ENCODE results near the gene BSG.

BSG gene

DNA sequence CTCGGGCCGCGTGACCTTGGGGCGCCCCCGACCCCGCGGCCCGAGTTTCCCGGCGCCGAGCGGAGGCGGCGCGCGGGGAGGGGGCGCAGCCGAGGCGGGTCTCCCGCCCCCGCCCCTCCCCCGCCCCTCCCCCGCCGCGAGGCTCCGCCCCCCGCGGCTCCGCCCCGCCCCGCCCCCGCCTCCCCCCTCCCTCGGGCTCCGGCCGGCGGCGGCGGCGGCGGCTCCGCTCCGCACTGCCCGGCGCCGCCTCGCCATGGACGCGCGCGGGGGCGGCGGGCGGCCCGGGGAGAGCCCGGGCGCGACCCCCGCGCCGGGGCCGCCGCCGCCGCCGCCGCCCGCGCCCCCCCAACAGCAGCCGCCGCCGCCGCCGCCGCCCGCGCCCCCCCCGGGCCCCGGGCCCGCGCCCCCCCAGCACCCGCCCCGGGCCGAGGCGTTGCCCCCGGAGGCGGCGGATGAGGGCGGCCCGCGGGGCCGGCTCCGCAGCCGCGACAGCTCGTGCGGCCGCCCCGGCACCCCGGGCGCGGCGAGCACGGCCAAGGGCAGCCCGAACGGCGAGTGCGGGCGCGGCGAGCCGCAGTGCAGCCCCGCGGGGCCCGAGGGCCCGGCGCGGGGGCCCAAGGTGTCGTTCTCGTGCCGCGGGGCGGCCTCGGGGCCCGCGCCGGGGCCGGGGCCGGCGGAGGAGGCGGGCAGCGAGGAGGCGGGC lies 17.4 kb downstream of the BSG start, which contains the start of gene HCN2:
TSS of gene HCN2 (plus strand) at position 189 of the 703 bp plus-strand sequence. CDS start at position 254, 65 bp downstream.
- H3K9ac ChIP-seq (ENCODE audit: low read length): no peak within 1 kb of the TSS
- no peak within 1 kb of the TSS for H3K27ac ChIP-seq (ENCODE audit: low read length)
- H4K20me1 ChIP-seq (ENCODE audit: insufficient read depth, low read length): peaks cover 6% of the 10 kb centered on the region; the same call in 1 of the 2 replicates
- H3K4me2 ChIP-seq (ENCODE audit: low read length): no peak within 1 kb of the TSS
- H3K79me2 ChIP-seq (ENCODE audit: low read length): no peaks in the 10 kb centered on the region
- H3K9me3 ChIP-seq (ENCODE audit: insufficient read depth, low read length): no peaks in the 10 kb centered on the region
- H3K4me3 ChIP-seq (ENCODE audit: low read length): no peak within 1 kb of the TSS
- no peak for TF ChIP-seq EZH2phosphoT487 (IDR thresholded peaks at IDR 0.05; ENCODE audit: low read depth)
- TF ChIP-seq, protein P1, sequence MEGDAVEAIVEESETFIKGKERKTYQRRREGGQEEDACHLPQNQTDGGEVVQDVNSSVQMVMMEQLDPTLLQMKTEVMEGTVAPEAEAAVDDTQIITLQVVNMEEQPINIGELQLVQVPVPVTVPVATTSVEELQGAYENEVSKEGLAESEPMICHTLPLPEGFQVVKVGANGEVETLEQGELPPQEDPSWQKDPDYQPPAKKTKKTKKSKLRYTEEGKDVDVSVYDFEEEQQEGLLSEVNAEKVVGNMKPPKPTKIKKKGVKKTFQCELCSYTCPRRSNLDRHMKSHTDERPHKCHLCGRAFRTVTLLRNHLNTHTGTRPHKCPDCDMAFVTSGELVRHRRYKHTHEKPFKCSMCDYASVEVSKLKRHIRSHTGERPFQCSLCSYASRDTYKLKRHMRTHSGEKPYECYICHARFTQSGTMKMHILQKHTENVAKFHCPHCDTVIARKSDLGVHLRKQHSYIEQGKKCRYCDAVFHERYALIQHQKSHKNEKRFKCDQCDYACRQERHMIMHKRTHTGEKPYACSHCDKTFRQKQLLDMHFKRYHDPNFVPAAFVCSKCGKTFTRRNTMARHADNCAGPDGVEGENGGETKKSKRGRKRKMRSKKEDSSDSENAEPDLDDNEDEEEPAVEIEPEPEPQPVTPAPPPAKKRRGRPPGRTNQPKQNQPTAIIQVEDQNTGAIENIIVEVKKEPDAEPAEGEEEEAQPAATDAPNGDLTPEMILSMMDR (IDR thresholded peaks at IDR 0.05; ENCODE audit: low read depth, low read length): no peak
- H2AFZ ChIP-seq (ENCODE audit: low read depth, low read length): no peak within 1 kb of the TSS
- H3K4me1 ChIP-seq (ENCODE audit: low read length): no peaks in the 10 kb centered on the region
- no peaks in the 10 kb centered on the region for H3K36me3 ChIP-seq (replicated peaks; ENCODE audit: low read depth, low read length)
- H3K27me3 ChIP-seq (ENCODE audit: low read depth, low read length): no peaks in the 10 kb centered on the region

DNA sequence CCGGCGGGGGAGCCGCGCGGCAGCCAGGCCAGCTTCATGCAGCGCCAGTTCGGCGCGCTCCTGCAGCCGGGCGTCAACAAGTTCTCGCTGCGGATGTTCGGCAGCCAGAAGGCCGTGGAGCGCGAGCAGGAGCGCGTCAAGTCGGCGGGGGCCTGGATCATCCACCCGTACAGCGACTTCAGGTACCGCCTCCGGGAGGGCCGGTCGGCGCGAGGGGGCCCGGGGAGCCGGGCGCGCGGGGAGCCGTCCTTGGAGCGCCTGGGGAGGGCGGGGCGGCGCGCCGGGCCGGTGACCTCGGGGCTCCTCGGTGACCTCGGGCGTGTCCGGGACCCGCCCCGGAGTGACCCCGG lies 18.0 kb downstream of the BSG start:
- no peak overlapping the region for H2AFZ ChIP-seq (ENCODE audit: low read depth, low read length)
- H3K36me3 ChIP-seq (replicated peaks; ENCODE audit: low read depth, low read length): no peaks in the 10 kb centered on the region
- no peak overlapping the region for H3K9ac ChIP-seq (ENCODE audit: low read length)
- H3K4me3 ChIP-seq (ENCODE audit: low read length): no peak overlapping the region
- H3K27me3 ChIP-seq (ENCODE audit: low read depth, low read length): no peaks in the 10 kb centered on the region
- no peaks in the 10 kb centered on the region for H3K4me1 ChIP-seq (ENCODE audit: low read length)
- H4K20me1 ChIP-seq (ENCODE audit: insufficient read depth, low read length): peaks cover 6% of the 10 kb centered on the region; the same call in 1 of the 2 replicates
- no peak overlapping the region for H3K27ac ChIP-seq (ENCODE audit: low read length)
- no peaks in the 10 kb centered on the region for H3K79me2 ChIP-seq (ENCODE audit: low read length)
- no peaks in the 10 kb centered on the region for H3K9me3 ChIP-seq (ENCODE audit: insufficient read depth, low read length)
- TF ChIP-seq EZH2phosphoT487 (IDR thresholded peaks at IDR 0.05; ENCODE audit: low read depth): no peak
- H3K4me2 ChIP-seq (ENCODE audit: low read length): no peak overlapping the region

DNA sequence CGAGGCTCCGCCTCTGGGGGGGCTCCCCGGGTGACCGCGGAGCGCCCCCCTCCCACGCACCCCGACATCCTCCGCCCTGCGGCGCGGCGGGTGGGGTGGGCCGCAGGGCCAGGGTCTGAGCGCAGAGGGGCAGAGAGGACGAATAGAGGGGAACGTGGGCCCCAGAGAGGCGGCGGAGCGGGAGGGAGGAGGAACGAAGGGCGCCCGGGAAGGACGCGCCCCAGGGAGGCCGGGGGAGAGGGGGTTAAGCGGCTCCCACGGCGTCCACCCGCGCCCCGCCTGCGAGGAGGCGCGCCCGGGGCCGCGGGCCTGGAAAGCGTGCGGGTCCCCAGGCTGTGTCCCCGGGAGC lies 18.3 kb downstream of the BSG start:
- H3K79me2 ChIP-seq (ENCODE audit: low read length): no peaks in the 10 kb centered on the region
- TF ChIP-seq, protein P1 (IDR thresholded peaks at IDR 0.05; ENCODE audit: low read depth, low read length): no peak
- no peak for TF ChIP-seq EZH2phosphoT487 (IDR thresholded peaks at IDR 0.05; ENCODE audit: low read depth)
- H2AFZ ChIP-seq (ENCODE audit: low read depth, low read length): no peak overlapping the region
- no peaks in the 10 kb centered on the region for H3K4me1 ChIP-seq (ENCODE audit: low read length)
- H3K9ac ChIP-seq (ENCODE audit: low read length): no peak overlapping the region
- no peaks in the 10 kb centered on the region for H3K27me3 ChIP-seq (ENCODE audit: low read depth, low read length)
- peaks cover 6% of the 10 kb centered on the region; the same call in 1 of the 2 replicates for H4K20me1 ChIP-seq (ENCODE audit: insufficient read depth, low read length)
- H3K4me2 ChIP-seq (ENCODE audit: low read length): no peak overlapping the region
- no peak overlapping the region for H3K4me3 ChIP-seq (ENCODE audit: low read length)
- no peaks in the 10 kb centered on the region for H3K9me3 ChIP-seq (ENCODE audit: insufficient read depth, low read length)
- H3K27ac ChIP-seq (ENCODE audit: low read length): no peak overlapping the region
- no peaks in the 10 kb centered on the region for H3K36me3 ChIP-seq (replicated peaks; ENCODE audit: low read depth, low read length)

DNA sequence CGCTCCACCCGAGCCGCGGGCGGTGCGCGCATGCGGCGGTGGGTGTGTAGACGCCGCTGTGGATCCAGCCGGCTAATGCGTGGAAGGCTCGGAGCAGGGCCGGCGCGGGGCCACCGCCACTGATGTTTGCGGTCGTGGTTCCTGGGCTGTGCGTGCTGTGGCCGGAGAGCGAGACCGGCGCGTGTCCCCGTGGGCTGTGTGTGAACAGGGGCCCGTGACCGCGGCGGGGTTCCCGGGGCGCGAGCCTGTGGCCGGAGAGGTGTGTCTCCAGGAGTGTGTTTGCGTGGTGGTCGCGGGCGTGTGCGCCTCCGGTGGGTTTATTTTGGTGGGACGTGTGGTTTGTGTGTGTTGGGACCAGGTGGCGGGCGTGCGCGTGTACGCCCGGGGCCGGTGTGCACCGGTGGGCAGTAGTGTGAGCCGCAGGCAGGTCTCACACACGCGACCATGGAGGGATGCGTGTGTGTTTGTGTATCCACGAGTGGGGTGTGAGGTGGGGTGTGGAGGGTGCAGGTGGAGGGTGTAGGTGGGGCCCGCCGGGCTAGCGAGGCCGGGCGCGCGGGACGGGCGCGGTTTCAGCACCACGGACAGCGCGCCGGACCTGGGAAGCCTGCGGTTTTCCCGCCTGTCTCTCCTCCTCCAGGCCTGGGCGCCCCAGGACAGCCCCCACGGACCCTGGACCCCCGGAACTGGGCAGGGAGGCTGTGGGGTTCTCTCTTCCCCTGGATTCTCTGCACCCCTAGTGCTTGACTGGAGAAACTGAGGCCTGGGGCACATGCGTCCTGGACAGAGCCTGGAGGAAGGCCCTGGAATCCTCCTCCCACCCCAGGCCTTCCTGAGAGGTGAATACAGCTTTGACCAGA lies 18.9 kb downstream of the BSG start:
- H4K20me1 ChIP-seq (ENCODE audit: insufficient read depth, low read length): peaks cover 6% of the 10 kb centered on the region; the same call in 1 of the 2 replicates
- H3K27me3 ChIP-seq (ENCODE audit: low read depth, low read length): no peaks in the 10 kb centered on the region
- H3K4me1 ChIP-seq (ENCODE audit: low read length): no peaks in the 10 kb centered on the region
- H3K9me3 ChIP-seq (ENCODE audit: insufficient read depth, low read length): no peaks in the 10 kb centered on the region
- no peaks in the 10 kb centered on the region for H3K79me2 ChIP-seq (ENCODE audit: low read length)
- no peak overlapping the region for H2AFZ ChIP-seq (ENCODE audit: low read depth, low read length)
- H3K4me3 ChIP-seq (ENCODE audit: low read length): no peak overlapping the region
- no peak overlapping the region for H3K4me2 ChIP-seq (ENCODE audit: low read length)
- H3K9ac ChIP-seq (ENCODE audit: low read length): no peak overlapping the region
- no peak overlapping the region for H3K27ac ChIP-seq (ENCODE audit: low read length)
- no peaks in the 10 kb centered on the region for H3K36me3 ChIP-seq (replicated peaks; ENCODE audit: low read depth, low read length)
- no peak for TF ChIP-seq EZH2phosphoT487 (IDR thresholded peaks at IDR 0.05; ENCODE audit: low read depth)
- TF ChIP-seq, protein P1 (IDR thresholded peaks at IDR 0.05; ENCODE audit: low read depth, low read length): no peak

Data from OCI-LY3 (cell line).